ENCODE data around the gene ABCC1.
A peak's percentile ranks its signal among the peaks of the same experiment; 100 is the strongest.

ABCC1 gene

DNA sequence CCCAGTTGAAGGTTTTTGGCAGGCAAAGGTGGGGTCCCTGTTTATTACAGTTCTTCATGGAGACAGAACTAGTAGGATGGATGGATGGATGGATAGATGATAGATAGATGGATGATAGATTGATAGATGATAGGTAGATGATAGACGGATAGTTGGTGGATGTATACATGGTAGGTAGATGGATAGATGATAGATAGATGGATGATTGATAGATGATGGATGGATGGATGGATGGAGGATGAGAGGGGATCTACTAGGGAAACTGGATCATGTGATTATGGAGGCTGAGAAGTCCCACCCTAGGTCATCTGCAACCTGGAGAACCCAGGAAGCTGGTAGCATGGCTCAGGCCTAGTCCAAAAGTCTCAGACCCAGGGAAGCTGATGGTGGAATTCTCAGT, 88.6 kb downstream of the ABCC1 start:
- no peak for FAIRE-seq
- no peak for DNase-seq (ENCODE audit: insufficient read length, low spot score)

DNA sequence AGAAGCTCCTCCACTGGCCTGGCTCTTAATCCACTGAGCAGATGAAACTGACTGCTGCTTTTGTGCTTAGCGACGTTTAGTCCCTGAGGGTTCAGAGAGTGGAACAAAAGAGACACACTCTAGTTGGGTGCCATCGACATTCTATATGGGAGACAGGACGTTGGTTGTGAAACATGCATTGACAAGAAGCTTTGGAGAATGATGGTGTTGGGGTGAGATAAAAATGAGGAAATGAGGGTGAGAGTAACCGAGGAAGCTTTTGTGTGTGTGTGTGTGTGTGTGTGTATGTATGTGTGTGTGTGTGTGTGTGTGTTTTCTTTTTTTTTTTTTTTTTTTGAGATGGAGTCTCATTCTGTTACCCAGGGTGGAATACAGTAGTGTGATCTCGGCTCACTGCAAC, 89.5 kb downstream of the ABCC1 start:
- FAIRE-seq (no peak), DNase-seq (ENCODE audit: insufficient read length, low spot score) (no peak)

DNA sequence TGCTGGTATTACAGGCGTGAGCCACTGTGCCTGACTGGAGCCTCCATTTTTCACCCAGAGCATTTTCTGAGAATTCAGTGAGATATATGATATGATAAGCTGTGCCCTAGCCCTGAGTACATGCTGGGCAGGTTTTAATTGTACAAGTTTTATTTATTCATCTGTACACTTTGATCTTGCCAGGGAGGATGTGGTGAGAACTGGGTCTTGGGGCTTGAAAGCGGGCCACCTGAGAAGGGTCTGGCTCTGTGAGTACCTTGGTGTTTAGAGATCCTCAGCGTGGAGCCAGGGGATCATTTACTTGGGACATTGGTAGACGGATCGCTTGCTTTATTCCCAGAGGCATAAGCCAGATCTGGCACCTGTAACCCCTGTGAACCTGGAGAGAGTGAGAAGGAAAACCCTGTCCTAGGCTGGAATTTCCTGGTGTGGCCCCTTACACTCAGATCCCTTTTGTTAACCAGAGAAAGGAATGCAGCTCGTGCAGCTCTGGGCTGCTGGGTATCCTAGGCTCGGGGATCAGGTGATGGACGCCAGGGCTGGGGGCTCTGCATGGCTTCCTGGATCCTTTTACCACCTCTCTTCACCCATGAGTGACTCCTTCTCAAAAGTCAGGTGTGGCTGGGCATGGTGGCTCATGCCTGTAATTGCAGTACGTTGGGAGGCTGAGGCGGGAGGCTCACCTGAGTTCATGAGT, 91.9 kb downstream of the ABCC1 start:
- no peak for FAIRE-seq
- DNase-seq (ENCODE audit: insufficient read length, low spot score), result no peak

DNA sequence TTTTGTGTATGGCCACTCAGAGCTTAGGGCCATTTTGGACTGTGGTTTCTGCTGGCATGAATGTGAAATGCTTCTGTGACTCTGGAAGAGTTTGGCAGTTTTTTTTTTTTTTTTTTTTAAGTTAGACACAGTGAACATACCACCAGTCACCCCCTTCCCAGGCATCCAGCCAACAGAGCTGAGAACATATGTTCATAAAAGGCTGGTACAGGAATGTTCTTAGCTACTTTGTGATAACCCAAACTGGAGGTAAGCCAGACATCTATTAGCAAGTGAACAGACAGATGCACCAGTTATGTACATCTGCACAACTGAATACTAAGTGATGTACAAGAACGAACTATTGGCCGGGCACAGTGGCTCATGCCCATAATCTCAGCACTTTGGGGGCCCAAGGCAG, 92.7 kb downstream of the ABCC1 start:
- FAIRE-seq, result peak; percentile 72

DNA sequence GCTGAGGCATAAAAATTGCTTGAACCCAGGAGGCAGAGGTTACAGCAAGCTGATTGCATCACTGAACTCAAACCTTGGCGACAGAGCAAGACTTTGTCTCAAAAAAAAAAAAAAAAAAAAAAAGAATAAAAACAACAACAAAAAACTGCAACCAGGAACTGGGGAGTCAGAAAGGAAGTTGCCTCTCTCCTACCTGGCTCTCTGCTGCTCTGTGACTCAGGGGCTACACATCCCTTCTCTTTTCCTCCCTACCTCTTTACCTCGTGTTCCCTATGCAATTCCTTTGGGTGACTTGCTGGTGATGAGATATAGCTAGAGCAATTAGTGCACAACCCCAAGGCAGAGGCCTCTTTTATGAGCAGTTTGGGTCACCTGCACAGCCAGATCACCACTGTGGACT, 95.9 kb downstream of the ABCC1 start:
- FAIRE-seq (no peak), DNase-seq (ENCODE audit: insufficient read length, low spot score) (no peak)

More for the DNA sequence above, 92.7 kb downstream of the ABCC1 start:
- peak; percentile 30 for DNase-seq (ENCODE audit: insufficient read length, low spot score)

DNA sequence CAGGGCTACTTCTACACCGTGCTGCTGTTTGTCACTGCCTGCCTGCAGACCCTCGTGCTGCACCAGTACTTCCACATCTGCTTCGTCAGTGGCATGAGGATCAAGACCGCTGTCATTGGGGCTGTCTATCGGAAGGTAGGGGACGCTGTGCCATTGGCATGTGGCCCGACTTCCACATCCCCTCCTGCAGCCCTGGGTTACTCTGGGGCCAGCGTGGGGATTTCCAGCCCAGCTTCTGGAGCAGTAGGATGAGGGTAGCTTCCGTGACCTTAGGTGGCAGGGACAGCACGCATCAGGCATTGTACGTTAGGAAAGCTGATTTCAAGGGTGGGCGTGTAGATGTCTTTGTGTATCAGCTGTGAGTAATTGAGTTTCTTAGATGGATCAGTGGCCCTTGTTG, 96.5 kb downstream of the ABCC1 start:
- no peak for DNase-seq (ENCODE audit: insufficient read length, low spot score)
- FAIRE-seq, result no peak

DNA sequence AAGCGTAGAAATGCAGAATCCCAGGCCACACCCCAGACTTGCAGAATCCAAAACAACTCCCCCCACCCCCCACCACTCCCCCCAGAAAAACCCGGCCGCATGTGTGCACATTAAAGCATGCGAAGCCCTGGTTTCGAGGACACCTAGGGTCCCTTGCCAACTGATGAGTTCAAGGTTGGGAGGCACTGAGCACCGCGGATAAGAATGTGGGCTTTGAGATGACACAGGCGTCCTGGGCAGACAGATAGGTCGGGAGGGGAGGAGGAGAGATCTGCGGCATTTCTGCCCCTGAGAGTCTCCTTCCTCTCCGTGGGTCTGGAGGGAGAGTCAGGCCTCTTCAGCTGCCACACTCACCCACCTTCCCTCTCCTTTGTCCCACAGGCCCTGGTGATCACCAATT, 98.3 kb downstream of the ABCC1 start:
- no peak for FAIRE-seq
- no peak for DNase-seq (ENCODE audit: insufficient read length, low spot score)

DNA sequence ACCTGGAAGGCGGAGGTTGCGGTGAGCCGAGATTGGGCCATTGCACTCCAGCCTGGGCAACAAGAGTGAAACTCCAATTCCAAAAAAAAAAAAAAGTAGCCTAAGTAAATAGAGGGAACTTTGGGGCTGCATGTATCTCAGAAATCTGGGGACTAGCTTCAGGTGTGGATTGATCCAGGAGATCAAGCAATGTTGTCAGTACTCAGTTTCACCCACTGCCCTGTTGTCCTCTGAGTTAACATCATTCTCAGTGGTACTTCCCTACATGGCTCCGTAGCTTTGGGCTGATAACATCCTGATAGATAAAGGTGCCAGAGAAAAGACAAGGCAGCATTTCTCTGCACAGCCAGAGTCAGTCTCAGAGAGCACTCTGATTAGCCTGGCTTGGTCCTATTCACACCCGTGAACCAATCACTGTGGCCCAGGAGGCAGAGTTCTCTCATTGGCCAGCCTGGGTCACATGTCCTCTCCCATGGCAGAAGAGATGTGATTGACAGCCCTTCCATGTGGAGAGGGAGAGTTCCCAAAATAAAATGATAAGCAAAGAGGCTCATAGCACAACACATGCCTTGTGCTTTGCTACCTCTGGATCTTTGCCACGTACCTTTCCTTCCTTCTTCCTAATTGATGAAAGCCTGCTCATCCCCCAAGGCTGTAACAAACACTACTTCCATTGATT, 99.6 kb downstream of the ABCC1 start:
- DNase-seq (ENCODE audit: insufficient read length, low spot score) (no peak), FAIRE-seq (no peak)

DNA sequence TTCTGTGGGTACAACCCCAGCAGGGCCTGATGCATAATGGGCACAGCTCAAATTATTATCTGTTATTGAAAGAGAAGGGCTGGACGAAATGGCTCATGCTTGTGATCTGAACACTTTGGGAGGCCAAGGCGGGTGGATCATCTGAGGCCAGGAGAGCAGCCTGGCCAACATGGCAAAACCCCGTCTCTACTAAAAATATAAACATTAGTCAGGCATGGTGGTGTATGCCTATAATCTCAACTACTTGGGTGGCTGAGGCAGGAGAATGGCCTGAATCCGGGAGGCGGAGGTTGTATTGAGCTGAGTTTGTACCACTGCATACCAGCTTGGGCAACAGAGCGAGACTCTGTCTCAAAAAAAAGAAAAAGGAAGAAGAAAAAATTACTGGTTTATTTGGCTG, 100.7 kb downstream of the ABCC1 start:
- FAIRE-seq (no peak), DNase-seq (ENCODE audit: insufficient read length, low spot score) (no peak)

DNA sequence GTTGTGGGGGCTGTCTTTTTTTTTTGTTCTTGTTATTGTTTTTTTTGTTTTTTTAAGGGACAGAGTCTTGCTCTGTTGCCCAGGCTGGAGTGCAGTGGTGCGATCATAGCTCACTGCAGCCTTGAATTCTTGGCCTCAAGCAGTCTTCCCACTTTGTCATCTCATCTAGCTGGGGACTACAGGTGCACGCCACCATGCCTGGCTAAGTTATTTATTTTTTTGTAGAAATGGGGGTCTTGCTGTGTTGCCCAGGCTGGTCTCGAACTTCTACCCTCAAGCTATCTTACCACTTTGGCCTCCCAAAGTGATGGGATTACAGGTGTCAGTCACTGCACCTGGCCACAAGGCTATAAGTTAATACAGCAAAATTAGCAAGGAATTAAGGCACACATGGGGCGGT, 101.7 kb downstream of the ABCC1 start:
- DNase-seq (ENCODE audit: insufficient read length, low spot score) (no peak), FAIRE-seq (no peak)

DNA sequence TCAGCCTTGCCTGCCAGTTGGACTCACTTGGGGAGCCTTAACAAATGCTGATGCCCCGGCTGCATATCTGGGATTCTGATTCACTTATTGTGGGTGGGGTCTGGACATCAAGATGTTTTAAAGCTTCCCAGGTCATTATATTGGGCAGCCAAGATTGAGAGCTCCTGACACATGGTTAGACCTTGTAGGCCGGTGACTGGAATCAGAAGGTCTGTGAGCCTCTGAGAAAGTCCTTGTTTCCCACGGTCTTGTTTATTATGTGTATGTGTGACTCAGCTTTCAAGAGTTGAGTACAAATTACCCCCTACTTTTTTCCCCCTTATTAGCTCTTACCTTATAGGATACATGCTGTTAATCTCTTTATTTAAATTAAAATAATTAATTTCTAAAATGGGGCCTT, 103.5 kb downstream of the ABCC1 start:
- FAIRE-seq (no peak), DNase-seq (ENCODE audit: insufficient read length, low spot score) (no peak)

DNA sequence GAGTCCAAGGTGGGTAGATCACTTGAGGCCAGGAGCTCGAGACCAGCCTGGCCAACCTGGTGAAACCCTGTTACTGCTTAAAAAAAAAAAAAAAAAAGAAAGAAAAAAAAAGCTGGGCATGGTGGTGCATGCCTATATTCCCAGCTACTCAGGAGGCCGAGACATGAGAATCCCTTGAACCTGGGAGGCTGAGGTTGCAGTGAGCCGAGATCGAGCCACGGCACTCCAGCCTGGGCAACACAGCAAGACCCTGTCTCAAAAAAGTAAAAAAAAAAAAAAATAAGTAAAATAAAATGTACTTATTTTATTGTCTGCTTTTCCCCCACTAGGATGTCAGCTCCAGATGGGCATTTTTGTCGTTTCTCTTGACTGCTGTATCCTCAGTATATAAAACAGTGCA, 107.7 kb downstream of the ABCC1 start:
- no peak for FAIRE-seq
- no peak for DNase-seq (ENCODE audit: insufficient read length, low spot score)

DNA sequence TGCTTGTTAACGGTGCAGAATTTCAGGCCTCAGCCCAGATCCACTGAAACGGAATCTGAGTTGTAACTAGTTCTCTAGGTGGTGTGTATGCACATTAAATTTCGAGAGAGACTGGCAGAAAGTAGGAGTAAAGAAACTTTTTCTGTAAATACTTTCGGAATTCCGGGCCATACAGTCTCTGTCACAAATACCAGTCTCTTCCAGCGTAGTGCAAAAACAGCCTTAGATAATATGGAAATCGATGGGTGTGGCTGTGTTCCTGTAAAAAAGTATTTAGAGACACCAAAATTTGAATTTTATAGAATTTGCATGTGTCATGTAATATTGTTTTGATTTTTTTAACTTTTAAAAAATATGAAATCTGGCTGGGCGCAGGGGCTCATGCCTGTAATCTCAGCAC, 109.7 kb downstream of the ABCC1 start:
- DNase-seq (ENCODE audit: insufficient read length, low spot score) (no peak), FAIRE-seq (no peak)

DNA sequence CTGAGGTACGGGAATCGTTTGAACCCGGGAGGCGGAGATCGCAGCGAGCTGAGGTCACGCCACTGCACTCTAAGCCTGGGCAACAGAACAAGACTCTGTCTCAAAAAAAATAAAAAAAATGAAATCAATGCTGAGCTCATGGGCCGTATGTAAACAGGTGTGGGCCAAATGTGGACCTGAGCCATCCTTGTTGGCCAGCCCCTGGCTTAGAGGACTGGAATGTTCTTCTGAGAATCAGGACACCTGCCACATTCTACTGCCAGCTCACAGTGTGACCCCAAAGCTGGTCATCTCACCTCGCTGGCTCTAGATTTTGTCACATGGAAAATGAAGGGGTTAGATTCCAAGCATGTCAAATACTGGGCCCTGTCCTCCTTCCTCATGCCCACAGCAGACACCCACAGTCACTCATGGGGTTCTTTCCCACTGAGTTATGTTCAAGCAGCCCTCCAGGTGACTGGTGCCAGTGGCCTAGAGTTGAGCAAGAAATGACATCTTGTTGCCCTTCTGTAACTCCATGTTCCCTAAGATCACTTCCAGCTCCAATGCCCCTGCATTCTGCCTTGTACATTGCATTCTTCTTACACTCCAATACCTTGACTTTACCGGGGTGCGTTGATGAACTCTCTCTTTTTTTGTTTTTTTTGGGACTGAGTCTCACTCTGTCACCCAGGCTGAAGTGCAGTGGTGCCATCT, 110.6 kb downstream of the ABCC1 start:
- FAIRE-seq, result no peak
- DNase-seq (ENCODE audit: insufficient read length, low spot score), result no peak

DNA sequence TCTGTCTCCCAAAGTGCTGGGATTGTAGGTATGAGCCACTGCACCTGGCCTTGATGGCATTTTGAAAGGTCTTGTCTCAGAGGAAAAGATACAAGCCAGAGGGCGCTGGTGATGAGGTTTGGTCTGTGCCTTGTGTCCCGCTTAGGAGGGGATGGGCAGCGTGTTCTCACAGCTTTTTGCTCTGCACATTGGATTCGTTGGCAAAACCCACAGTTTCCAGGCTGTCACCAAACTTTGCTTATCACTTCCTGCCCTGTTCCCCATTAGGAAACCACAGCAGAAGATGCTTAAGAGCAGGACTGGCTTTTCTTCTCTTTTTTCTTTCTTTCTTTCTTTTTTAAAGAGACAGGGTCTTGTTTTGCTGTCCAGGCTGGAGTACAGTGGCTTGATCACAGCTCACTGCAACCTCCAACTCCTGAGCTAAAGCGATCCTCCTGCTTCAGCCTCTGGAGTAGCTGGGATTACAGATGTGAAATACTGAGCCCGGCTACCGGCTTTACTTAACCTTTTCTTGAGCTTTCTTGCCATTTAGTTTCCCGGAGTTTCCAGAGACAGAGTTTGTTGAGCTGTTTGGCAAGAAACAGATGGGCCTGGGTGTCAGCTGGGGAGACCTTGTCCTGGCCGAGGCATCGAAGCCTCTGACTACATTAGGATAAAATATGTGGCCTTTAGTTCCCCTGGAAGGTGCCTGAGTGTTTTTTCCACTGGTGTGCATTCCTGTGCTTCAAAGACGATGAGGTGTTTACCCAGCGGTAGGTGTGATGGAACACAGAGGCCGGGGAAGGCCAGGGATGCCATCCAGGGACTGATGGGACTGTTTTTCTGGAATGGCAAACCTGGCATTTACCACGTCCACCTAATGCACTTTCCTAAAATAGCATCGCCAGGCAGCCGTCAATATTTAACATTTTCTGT, 112.9 kb downstream of the ABCC1 start:
- DNase-seq (ENCODE audit: insufficient read length, low spot score) (no peak), FAIRE-seq (no peak)

DNA sequence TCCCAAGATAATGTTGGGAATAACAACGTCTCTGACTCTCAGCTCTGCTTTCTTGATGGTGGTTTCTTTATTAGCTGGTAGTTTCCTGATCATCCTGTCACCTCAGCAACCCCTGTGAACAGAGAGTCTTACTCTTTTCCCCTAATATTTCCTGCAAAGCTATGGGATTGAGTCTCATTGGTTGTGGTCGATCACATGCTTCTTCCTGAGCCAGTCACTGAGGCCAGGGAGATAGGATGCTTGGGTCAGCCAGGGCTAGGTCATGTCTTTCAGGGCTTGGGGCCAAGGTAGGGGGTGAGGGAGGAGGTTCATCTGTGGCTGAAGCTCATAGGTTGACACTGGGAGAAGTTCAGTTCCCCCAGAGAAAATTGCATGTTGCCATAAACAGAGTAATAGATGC, 114.3 kb downstream of the ABCC1 start:
- FAIRE-seq, result no peak
- no peak for DNase-seq (ENCODE audit: insufficient read length, low spot score)

DNA sequence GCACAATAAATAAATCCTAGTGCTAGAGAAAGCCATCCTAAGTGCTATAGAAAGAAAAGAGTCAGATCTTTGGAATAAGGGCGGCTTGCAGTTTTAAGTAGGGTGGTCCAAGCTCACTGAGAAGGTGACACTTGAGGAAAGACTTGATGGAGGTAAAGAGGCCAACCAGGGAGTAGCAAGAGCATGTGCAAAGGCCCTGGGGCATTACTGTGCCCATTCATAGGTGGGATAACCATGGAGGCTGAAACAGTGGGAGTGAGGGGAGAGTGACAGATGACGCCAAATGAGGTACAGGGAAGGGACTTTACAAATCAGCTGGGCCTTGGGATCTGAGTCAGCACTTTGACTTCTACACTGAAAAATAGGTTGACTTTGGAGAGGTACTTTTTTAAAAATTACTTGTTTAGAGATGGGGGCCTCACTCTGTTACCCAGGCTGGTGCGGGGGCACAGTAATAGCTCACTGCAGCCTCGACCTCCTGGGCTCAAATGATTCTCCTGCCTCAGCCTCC, 115.5 kb downstream of the ABCC1 start:
- no peak for FAIRE-seq
- no peak for DNase-seq (ENCODE audit: insufficient read length, low spot score)

DNA sequence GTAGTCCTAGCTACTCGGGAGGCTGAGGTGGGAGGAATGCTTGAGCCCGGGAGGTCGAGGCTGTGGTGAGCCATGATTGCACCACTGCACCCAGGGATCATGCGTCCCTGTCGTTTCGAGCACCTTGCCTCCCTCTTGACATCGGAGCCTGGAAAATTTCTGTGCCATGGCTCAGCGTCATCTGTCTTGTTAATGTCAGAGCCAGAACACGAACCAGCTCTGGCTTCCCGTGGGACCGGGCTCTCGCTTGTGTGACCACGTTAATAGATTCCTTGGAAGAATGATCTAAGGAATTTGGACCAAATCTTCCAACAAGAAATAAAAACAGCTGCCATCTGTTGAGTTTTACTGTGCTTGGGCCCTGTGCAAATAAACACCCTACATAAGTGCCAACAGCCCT, 117.7 kb downstream of the ABCC1 start:
- FAIRE-seq, result no peak
- DNase-seq (ENCODE audit: insufficient read length, low spot score), result no peak

DNA sequence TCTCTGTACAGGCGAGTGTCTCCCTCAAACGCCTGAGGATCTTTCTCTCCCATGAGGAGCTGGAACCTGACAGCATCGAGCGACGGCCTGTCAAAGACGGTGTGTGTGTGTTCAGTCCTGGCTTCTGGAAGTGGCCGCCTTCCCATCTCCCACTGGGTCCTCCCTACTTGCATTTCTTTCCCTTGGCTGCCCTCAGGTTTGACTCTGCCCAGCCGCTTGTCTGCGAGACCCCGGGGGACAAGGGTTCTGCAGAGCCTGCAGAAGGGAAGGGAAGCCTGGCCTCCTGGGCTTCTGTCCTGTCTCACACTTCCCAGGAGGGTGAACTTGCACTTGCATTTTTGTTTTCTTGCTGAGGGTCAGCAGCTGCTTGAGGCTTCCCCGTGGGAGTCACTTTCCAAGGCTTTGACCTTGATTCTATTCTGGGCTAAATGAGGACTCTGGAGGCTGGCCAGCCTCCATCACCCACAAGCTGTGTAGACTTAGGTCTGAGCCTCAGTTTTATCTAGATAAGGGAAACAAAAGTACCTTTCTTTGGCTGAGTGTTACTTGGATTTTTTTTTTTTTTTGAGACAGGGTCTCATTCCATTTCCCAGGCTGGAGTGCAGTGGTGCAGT, 122.3 kb downstream of the ABCC1 start:
- no peak for FAIRE-seq
- DNase-seq (ENCODE audit: insufficient read length, low spot score), result no peak

DNA sequence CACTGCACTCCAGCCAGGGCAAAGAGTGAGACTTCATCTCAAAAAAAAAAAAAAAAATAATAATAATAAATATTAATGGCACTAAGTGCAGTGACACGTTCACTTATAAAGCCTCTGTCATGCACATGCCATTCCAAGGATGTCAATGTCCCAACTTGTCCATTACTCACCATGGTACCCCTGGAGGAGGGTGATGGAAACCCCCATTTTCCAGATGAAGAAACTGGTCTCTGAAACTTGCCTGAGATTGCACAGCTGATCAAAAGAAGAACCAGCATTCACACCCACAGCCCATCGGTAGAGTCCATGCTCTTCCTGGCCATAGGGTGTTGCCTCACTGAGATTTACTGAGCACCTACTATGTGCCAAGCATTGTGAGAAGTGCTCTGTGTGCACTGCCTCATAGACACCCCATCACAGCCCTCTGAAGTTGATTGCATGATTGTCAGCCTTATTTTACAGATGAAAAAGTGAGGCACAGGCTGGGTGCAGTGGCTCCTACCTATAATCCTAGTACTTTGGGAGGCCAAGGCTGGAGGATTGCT, 123.7 kb downstream of the ABCC1 start:
- DNase-seq (ENCODE audit: insufficient read length, low spot score) (no peak), FAIRE-seq (no peak)
